Measurements from ENCODE around the gene ROBO1.

GRCh38 chr3:78698431-78698830 is 1069.4 kb downstream of the ROBO1 start:
- TF ChIP-seq JUN (IDR thresholded peaks at IDR 0.05; ENCODE audit: low read depth, low read length) (no peak), CTCF (IDR thresholded peaks at IDR 0.05; ENCODE audit: control extremely low read depth in 1 of 3, insufficient read depth in 1 of 3, low read depth in 1 of 3, low read length in 3 of 3) (no peak), SRF (IDR thresholded peaks at IDR 0.05; ENCODE audit: low read depth, low read length) (no peak), CREB1 (IDR thresholded peaks at IDR 0.05) (no peak), SP2 (IDR thresholded peaks at IDR 0.05; ENCODE audit: low read length) (no peak), POLR2A (IDR thresholded peaks at IDR 0.05; ENCODE audit: control extremely low read depth in 1 of 2, low read depth in 2 of 2, low read length in 2 of 2) (no peak), SP1 (IDR thresholded peaks at IDR 0.05; ENCODE audit: low read depth, low read length) (no peak), CEBPB (IDR thresholded peaks at IDR 0.05; ENCODE audit: low read depth, low read length) (no peak), POLR2AphosphoS5 (IDR thresholded peaks at IDR 0.05; ENCODE audit: low read depth, low read length) (no peak), EP300 (IDR thresholded peaks at IDR 0.05; ENCODE audit: borderline replicate concordance in 1 of 2, low read depth in 2 of 2, low read length in 2 of 2) (no peak), SUZ12 (IDR thresholded peaks at IDR 0.05; ENCODE audit: low read length) (no peak), GTF2F1 (IDR thresholded peaks at IDR 0.05; ENCODE audit: borderline replicate concordance, low read depth, low read length) (no peak), RAD21 (IDR thresholded peaks at IDR 0.05 in 1 of 2, conservative IDR thresholded peaks at IDR 0.05 in 1 of 2; ENCODE audit: low read depth in 2 of 2, low read length in 2 of 2) (no peak), TAF1 (IDR thresholded peaks at IDR 0.05; ENCODE audit: low read depth, low read length) (no peak)
